Lung (tissue), 12 donors: ENCODE results near the gene TSPAN5. TPM values are rescaled to one million over a fixed set of nuclear protein-coding genes. Genes with fewer than 3 reads are reported as not detected.

Experiments used
- ATAC-seq: fragments of 200-7000 bp; cut with Tn5 transposase; one replicate; pipeline ENCODE4 v1.9.1; 2020; ENCODE audit warnings: moderate number of reproducible peaks; ENCODE audit not compliant: insufficient read depth, low FRiP score
- DNase-seq, 3 donors: peaks; one replicate each; pipeline ENCODE4 v3.0.0-alpha.2; 2013 to 2017
- H3K27ac ChIP-seq, 2 donors: one replicate each; pipeline ENCODE4 v1.5.1; 2013; ENCODE audit warnings: mild to moderate bottlenecking in 2 of 2, moderate library complexity in 2 of 2, control low read depth in 1 of 2, inconsistent platforms in 1 of 2, low read depth in 1 of 2, low read length in 1 of 2
- H3K27me3 ChIP-seq, 3 donors: one replicate each; pipeline ENCODE4 v1.5.1; 2013; ENCODE audit warnings: low read length in 2 of 3; ENCODE audit not compliant: control insufficient read depth in 3 of 3, insufficient read depth in 3 of 3
- H3K36me3 ChIP-seq, 4 donors: one replicate each; pipeline ENCODE4 v1.5.1; 2013; ENCODE audit warnings: low read length in 4 of 4, mild to moderate bottlenecking in 1 of 4, moderate library complexity in 1 of 4; ENCODE audit not compliant: control insufficient read depth in 4 of 4, insufficient read depth in 4 of 4
- H3K4me1 ChIP-seq, 5 donors: one replicate each; pipeline ENCODE4 v1.5.1; 2013; ENCODE audit warnings: low read length in 5 of 5, mild to moderate bottlenecking in 2 of 5, moderate library complexity in 1 of 5; ENCODE audit not compliant: control insufficient read depth in 5 of 5, insufficient read depth in 5 of 5
- H3K4me3 ChIP-seq: one replicate; pipeline ENCODE4 v1.5.1; 2013; ENCODE audit warnings: mild to moderate bottlenecking, control low read depth, moderate library complexity
- H3K9ac ChIP-seq, 2 donors: one replicate each; pipeline ENCODE4 v1.5.1; 2013; ENCODE audit warnings: low read length in 2 of 2, control low read depth in 1 of 2; ENCODE audit not compliant: insufficient read depth in 1 of 2
- H3K9me3 ChIP-seq, 4 donors: one replicate each; pipeline ENCODE4 v1.5.1; 2013; ENCODE audit warnings: low read length in 3 of 4, mild to moderate bottlenecking in 1 of 4, moderate library complexity in 1 of 4; ENCODE audit not compliant: control insufficient read depth in 4 of 4, insufficient read depth in 3 of 4
- WGBS, 2 donors: extraction: QIAGEN DNeasy Blood & Tissue Kit; methylation state at CpG; one replicate each; pipeline ENCODE4 v1.1.7; 2013; 5-methylcytosine and 5-hydroxymethylcytosine counted together
- polyA plus RNA-seq, 2 donors: library from polyadenylated mRNA; stranded (reverse); fragments of 200-250 nt; gene quantifications; one replicate each; pipeline ENCODE4 v1.2.1, GENCODE V29; 2013
- total RNA-seq, 2 donors: library from RNA; depleted of rRNA in 1 of 2; stranded (reverse); fragments of >200 nt in 1 of 2; gene quantifications; one replicate each; pipeline ENCODE4 v1.2.1, GENCODE V29; 2014 to 2021
- TF ChIP-seq, protein P1 (sequence below): IDR thresholded peaks from 2 replicates; pipeline ENCODE4 v1.5.1; 2012; ENCODE audit warnings: mild to moderate bottlenecking; ENCODE audit errors: control extremely low read depth, extremely low read depth
- donor health status: control.
- donor health status: control.
- donor health status: Bipolar disorder and iron deficiency.
- donor health status: healthy.
- donor health status: DM: yes; HTN: yes; CAD: no.

The TSPAN5 gene
- total and polyA plus RNA-seq, 4 donors, result 1.8 to 24.5 (median 6.3) TPM

DNA sequence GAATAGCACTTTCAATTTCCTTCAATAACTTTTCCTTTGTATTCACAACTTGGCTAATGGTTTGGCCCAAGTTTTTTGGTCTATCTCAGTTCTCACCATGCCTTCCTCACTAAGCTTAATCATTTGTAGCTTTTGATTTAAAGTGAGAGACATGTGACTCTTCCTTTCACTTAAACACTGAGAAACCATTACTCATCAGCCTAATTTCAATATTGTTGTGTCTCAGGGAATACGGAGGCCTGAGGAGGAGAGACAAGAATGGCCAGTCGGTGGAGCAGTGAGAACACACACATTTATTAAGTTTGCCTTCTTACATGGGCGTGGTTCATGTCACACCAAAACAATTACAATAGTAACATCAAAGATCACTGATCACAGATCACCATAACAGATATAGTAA lies 56.7 kb downstream of the TSPAN5 start:
- DNase-seq (no peak), ATAC-seq (no peak)
- no peak overlapping the region for H3K9ac ChIP-seq
- H3K9me3 ChIP-seq, result peaks cover 0 to 14% (median 0%) of the 10 kb centered on the region in 4 donors
- no peaks in the 10 kb centered on the region for H3K36me3 ChIP-seq
- TF ChIP-seq, protein P1, sequence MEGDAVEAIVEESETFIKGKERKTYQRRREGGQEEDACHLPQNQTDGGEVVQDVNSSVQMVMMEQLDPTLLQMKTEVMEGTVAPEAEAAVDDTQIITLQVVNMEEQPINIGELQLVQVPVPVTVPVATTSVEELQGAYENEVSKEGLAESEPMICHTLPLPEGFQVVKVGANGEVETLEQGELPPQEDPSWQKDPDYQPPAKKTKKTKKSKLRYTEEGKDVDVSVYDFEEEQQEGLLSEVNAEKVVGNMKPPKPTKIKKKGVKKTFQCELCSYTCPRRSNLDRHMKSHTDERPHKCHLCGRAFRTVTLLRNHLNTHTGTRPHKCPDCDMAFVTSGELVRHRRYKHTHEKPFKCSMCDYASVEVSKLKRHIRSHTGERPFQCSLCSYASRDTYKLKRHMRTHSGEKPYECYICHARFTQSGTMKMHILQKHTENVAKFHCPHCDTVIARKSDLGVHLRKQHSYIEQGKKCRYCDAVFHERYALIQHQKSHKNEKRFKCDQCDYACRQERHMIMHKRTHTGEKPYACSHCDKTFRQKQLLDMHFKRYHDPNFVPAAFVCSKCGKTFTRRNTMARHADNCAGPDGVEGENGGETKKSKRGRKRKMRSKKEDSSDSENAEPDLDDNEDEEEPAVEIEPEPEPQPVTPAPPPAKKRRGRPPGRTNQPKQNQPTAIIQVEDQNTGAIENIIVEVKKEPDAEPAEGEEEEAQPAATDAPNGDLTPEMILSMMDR, result no peak
- WGBS, 2 donors, result 73 to 81% methylated on average over 3 of the region's 3 CpGs
- no peak overlapping the region for H3K4me3 ChIP-seq
- peaks cover 0 to 4% (median 0%) of the 10 kb centered on the region in 5 donors for H3K4me1 ChIP-seq
- H3K27me3 ChIP-seq, result no peaks in the 10 kb centered on the region
- H3K27ac ChIP-seq, result no peak overlapping the region

DNA sequence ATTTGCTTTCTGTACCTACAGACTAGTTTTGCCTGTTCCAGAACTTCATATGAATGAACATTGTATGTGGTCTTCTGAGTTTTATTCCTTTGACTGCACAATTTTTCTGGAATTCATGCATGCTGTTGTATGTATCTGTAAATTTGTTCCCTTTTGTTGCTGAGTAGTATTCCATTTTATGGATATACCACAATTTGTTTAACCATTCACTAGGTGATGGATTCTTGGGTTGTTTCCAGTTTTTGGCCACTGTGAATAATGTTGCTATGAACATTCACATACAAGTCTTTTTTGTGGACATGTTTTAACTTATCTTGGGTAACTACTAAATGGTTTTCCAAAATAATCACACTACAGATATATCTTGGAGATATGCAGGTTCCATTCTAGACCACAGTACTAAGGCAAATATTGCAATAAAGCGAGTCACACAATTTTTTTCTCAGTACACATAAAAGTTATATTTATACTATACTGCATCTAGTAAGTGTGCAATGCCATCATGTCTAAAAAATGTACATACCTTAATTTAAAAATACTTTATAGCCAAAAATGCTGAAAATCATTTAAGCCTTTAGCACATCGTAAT lies 58.7 kb downstream of the TSPAN5 start:
- Histone ChIP-seq H3K9me3 (peaks cover 0 to 14% (median 0%) of the 10 kb centered on the region in 4 donors), H3K4me3 (no peak overlapping the region), H3K36me3 (no peaks in the 10 kb centered on the region), H3K4me1 (peaks cover 0 to 4% (median 0%) of the 10 kb centered on the region in 5 donors), H3K27me3 (no peaks in the 10 kb centered on the region), H3K27ac (no peak overlapping the region), H3K9ac (no peak overlapping the region)
- TF ChIP-seq, protein P1, result no peak
- ATAC-seq (no peak), DNase-seq (no peak)
- WGBS, 2 donors, result 94 to 97% methylated on average over 2 of the region's 2 CpGs

DNA sequence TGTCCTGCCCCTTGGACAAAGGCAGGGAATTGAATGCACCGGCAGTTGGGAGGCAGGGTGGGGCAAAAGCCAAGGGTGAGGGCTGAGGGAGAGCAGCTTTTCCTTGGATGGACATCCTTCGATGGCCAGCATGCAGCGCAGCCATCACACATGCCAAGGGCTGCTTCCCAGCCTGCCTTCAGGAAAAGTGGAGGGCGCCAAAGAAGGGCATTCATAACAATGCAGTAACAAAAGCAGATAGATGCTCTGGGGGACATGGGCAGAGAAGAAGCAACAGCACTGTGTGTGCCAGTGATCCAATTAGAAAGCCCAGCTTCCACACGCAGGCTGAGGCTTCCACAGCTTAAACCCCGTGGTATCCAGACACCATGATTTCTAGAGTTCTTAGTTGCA lies 71.5 kb downstream of the TSPAN5 start:
- ATAC-seq (no peak), DNase-seq (no peak)
- Histone ChIP-seq H3K27ac (no peak overlapping the region), H3K36me3 (no peaks in the 10 kb centered on the region), H3K27me3 (no peaks in the 10 kb centered on the region), H3K4me1 (peaks cover 0 to 11% (median 4%) of the 10 kb centered on the region in 5 donors), H3K9ac (no peak overlapping the region), H3K4me3 (no peak overlapping the region), H3K9me3 (no peaks in the 10 kb centered on the region)
- 88 to 92% methylated on average over 6 of the region's 6 CpGs for WGBS, 2 donors
- TF ChIP-seq, protein P1, result no peak
